Ureter (tissue), 1 donor: ENCODE measurements around the gene HOXD11. TPM values are rescaled to one million over a fixed set of nuclear protein-coding genes. Genes with fewer than 3 reads are reported as not detected.

ENCODE experiments used
- total RNA-seq: library from RNA; stranded (reverse); gene quantifications from one replicate; pipeline ENCODE4 v1.2.4, GENCODE V29; 2023
- donor health status: DM: yes; HTN: yes; CAD: no.

Gene HOXD11
- total RNA-seq, 1 donor from 2014 or later: 1.2 TPM

Other genes with a start within 250 kb of the HOXD11 start
- 32.5 TPM for gene LNPK, start 105.0 kb upstream of the HOXD11 start, total RNA-seq
- not detected for gene EVX2, start 23.3 kb upstream of the HOXD11 start, total RNA-seq
- not detected for gene HOXD13, start 14.6 kb upstream of the HOXD11 start, total RNA-seq
- gene HOXD12, start 7.5 kb upstream of the HOXD11 start, total RNA-seq: not detected
- gene HOXD10, start 9.5 kb downstream of the HOXD11 start, total RNA-seq: 4.4 TPM
- 19.8 TPM for gene HOXD9, start 15.4 kb downstream of the HOXD11 start, total RNA-seq
- gene HOXD8, start 22.4 kb downstream of the HOXD11 start, total RNA-seq: 41.7 TPM
- gene HOXD4, start 44.3 kb downstream of the HOXD11 start, total RNA-seq: 22.4 TPM
- gene HOXD3, start 50.0 kb downstream of the HOXD11 start, total RNA-seq: 28.2 TPM
- gene HOXD1, start 81.4 kb downstream of the HOXD11 start, total RNA-seq: 11.1 TPM
- 28.4 TPM for gene MTX2, start 162.2 kb downstream of the HOXD11 start, total RNA-seq